Natural killer cell treated with Interleukin-12 subunit alpha and Interleukin-12 subunit beta and Interleukin-15 and Interleukin-18, amount 100 ng/mL, for 72 hours (primary cell): ENCODE results near the gene MYO18A. TPM values are rescaled to one million over a fixed set of nuclear protein-coding genes. Genes with fewer than 3 reads are reported as not detected.
"Not testable (repeated sequence)": the region's sequence is repeated elsewhere in the genome, so short reads cannot be mapped to it uniquely, and the experiment has no call there.

Experiments used
- ATAC-seq, 2 donors: fragments of 150-1000 bp; cut with Tn5 transposase in 1 of 2; sonication (Bioruptor Pico), chemical (Tn5 transposase) in 1 of 2; 2 replicates each; pipeline ENCODE4 v1.10.0; 2021
- DNase-seq: peaks from one replicate; pipeline ENCODE4 v3.0.0; 2022; ENCODE audit warnings: low spot score
- H3K27ac Mint-ChIP-seq, 2 donors: 1 replicate in 1 of 2; 2 replicates in 1 of 2; pipeline ENCODE4 v1.8.0; 2022; ENCODE audit warnings: mixed read lengths in 2 of 2, mild to moderate bottlenecking in 1 of 2, moderate library complexity in 1 of 2
- H3K27me3 Mint-ChIP-seq, 2 donors: 1 replicate in 1 of 2; 2 replicates in 1 of 2; pipeline ENCODE4 v1.8.0; 2022; ENCODE audit warnings: mixed read lengths in 2 of 2
- H3K36me3 Mint-ChIP-seq: one replicate; pipeline ENCODE4 v1.8.0; 2022; ENCODE audit warnings: mixed read lengths
- H3K4me1 Mint-ChIP-seq, 2 donors: 1 replicate in 1 of 2; 2 replicates in 1 of 2; pipeline ENCODE4 v1.8.0; 2022; ENCODE audit warnings: low read depth in 2 of 2, mixed read lengths in 2 of 2, mild to moderate bottlenecking in 1 of 2
- H3K4me3 Mint-ChIP-seq: one replicate; pipeline ENCODE4 v1.8.0; 2022; ENCODE audit warnings: mixed read lengths
- H3K9me3 Mint-ChIP-seq: 2 replicates; pipeline ENCODE4 v1.8.0; 2022; ENCODE audit warnings: mixed read lengths
- total RNA-seq, 2 donors: library from RNA; stranded (reverse); gene quantifications; one replicate each; pipeline ENCODE4 v1.2.3, GENCODE V29; 2022

The MYO18A gene
- total RNA-seq, 2 donors from 2014 or later, result 56.7 to 60.9 TPM

DNA sequence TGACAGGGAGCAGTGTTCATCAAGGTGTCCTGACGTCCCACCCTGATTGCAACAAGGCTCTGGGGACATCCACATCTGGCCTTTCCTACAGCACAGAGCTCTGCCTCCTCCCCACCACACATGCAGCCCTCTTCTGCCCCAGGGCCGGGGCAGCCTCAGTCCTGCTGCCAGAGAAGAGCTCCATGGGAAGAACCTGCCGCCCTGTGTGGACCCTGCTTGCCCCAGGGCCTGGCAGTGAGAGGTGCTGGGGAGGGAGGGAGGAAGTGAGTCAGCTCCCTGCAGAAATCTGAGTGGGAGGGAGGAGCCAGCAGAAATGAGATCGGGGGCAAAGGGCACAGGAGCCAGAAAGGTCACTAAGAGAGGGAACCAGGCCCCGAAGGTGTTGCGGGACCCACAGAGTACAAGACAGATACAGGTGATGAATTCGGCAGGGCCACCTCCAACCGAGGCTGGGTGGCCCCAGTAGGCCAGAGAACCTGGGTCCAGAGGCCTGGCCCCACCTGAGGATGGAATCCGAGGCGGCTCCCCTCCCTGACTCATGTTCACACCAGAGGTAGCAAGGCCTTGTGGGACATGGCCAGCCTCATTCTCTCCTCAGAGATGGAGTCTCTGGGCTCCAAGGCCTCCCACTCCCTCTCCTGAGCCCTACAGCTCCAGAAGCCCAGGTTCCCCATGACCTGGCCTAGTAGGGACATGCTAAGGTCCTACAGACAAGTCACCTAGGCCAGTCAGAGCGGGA lies 24.8 kb downstream of the MYO18A start:
- DNase-seq, result peak; percentile 83
- peaks cover 26 to 31% of the 10 kb centered on the region in 2 donors for H3K4me1 Mint-ChIP-seq

DNA sequence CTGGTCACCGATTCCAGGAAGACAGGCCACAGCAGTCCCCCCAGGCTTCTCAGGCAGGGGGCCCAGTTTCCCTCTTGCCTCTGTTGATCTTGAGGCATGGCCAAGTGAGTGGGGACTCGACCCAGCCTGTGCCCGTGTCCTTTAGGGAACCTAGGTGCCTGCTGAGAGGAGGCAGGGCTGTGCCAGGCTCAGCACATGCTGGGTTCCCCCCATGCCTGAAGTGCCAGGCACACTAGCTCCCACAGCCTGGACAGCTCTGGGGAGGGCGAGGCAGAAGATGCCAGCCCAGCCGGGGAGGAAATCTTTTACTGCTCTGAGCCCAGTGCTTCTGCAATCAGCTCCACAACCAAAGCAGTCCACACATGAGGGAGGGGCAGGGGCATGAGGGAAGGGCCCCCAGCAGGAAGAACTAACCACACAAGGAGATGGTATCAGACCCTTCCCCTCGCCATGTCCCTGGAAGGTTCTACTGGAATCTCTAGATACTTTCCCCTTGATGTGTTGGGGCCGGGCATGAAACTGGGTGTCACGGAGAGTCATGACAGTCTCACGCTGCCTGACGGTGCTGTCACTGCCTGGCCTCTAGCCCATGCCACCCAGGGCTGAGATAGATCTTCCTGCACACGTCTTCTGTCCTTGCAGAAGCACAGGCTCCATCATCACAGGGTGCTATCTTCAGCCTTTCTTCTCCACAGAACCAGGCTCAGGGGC lies 25.5 kb downstream of the MYO18A start:
- DNase-seq (no peak), ATAC-seq (peak; percentile 38 to 63)
- no peaks in the 10 kb centered on the region for H3K27me3 Mint-ChIP-seq
- H3K9me3 Mint-ChIP-seq, result no peaks in the 10 kb centered on the region
- peaks cover 30 to 34% of the 10 kb centered on the region in 2 donors for H3K4me1 Mint-ChIP-seq
- peak overlapping the region; percentile 86 to 95 for H3K27ac Mint-ChIP-seq
- no peaks in the 10 kb centered on the region for H3K36me3 Mint-ChIP-seq
- peak overlapping the region; percentile 75 for H3K4me3 Mint-ChIP-seq

More for the DNA sequence above, 24.8 kb downstream of the MYO18A start:
- Mint-ChIP-seq H3K36me3 (no peaks in the 10 kb centered on the region), H3K9me3 (no peaks in the 10 kb centered on the region), H3K27ac (peak overlapping the region; percentile 86 to 95), H3K4me3 (peak overlapping the region; percentile 75), H3K27me3 (no peaks in the 10 kb centered on the region)
- peak; percentile 92 to 94 for ATAC-seq

DNA sequence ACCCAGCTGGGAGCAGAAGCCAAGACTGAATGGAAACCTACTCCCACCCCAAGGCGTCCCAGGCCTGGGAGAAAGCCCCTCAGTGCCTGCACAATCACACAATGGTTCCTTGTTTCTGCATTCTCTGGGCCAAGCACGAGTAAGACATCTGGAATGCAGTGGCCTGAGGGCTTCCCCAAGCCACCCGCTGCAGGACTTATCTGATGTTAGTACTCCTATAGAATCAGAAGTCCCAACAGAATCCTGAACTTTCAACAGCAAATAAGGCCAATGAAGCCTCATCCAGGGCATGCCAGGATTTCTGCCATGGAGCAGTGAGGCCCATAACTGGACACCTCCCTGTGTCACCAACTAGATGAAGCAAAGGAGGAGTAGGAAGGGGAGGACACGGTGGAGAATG lies 28.6 kb downstream of the MYO18A start:
- H3K4me1 Mint-ChIP-seq, result peaks cover 53% of the 10 kb centered on the region in 2 donors
- peak overlapping the region in 1 of 2 donors; percentile 41 for H3K27ac Mint-ChIP-seq
- DNase-seq, result no peak
- H3K4me3 Mint-ChIP-seq, result no peak overlapping the region
- no peaks in the 10 kb centered on the region for H3K9me3 Mint-ChIP-seq
- H3K36me3 Mint-ChIP-seq, result no peaks in the 10 kb centered on the region
- no peak for ATAC-seq
- H3K27me3 Mint-ChIP-seq, result no peaks in the 10 kb centered on the region

DNA sequence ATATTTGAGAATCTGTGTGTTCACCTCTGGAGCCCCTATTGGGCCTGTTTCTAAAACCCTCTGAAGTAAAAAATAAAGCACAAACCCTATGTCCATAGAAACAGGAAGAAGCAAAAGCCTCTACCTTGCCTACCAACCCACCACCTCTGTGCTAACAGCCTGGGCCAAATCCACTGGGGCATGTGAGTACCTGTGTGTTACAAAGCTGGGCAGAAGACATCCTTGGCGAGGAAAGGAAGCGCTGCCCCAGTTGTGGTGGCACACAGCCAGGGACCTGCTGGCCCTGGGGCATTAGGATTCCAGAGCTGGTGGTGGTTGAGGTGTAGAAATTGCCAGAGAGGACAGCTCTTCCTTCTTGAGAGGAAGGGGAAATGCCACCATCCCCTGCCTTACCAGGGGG lies 30.0 kb downstream of the MYO18A start:
- Mint-ChIP-seq H3K4me1 (peaks cover 57 to 60% of the 10 kb centered on the region in 2 donors), H3K27ac (peak overlapping the region; percentile 79 to 93), H3K4me3 (peak overlapping the region; percentile 86), H3K36me3 (no peaks in the 10 kb centered on the region), H3K9me3 (no peaks in the 10 kb centered on the region), H3K27me3 (no peaks in the 10 kb centered on the region)
- no peak for ATAC-seq
- DNase-seq, result no peak

DNA sequence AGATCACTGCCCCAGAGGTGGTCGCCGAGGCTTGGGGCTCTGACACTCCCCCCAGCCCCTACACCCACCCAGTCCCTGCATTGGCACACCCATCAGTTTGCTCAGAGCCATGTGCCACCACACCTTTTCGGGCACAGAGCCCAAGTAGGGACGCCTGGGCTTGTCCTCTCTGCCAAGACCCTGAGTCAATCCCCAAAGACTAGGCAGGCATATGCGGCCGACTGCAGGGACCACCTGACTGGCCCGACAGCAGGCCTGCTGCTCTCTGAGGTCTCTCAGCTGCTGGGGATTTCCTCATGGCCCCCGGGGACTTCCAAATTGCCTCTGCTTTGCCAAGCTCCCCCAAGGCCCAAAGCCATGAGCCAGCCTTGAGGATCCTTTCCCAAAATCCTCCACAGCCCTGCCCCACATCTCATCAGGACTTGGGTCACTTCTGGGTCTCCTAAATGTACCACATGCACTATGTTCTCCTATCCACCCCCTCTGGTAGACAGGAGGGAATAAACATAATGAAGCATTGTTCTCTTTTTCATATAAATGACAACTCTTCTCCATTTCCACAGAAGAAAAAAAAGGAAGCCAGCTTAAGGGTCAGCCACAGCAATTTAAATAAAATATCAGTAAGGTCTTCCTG lies 30.6 kb downstream of the MYO18A start:
- peak overlapping the region; percentile 86 for H3K4me3 Mint-ChIP-seq
- H3K27me3 Mint-ChIP-seq, result no peaks in the 10 kb centered on the region
- H3K4me1 Mint-ChIP-seq, result peaks cover 53 to 56% of the 10 kb centered on the region in 2 donors
- no peaks in the 10 kb centered on the region for H3K9me3 Mint-ChIP-seq
- DNase-seq, result no peak
- H3K27ac Mint-ChIP-seq, result peak overlapping the region; percentile 79 to 93
- no peak for ATAC-seq
- no peaks in the 10 kb centered on the region for H3K36me3 Mint-ChIP-seq

DNA sequence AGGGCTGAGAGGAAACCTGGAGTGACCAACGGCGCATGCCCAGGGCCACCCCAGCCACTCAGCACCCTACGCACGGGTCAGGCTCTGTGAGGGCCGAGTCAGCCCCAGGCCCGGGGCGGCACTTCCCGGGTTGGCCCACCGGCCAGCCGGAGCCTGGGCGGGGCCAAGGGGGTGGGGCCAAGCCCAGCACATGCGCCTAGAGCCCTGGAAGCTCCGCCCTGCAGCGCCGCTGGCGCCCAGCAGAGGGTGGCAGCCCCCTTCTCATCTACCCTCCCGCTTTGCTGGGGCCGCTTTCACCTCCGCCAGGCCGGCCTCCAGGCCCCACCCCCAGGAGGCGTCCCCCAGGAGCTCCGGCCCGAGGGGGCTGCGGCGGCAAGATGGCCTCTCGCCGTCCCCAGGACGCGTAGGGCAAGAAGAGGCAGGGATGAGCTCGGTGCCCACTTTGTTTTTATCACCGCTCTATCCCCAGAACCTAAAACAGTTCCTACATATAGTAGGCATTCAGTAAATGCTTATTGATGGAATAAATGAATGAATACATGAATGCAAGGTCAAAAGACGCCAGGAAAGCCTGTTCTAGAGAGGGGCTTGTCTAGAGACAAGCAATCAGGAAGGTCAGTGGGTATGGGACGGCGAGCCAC lies 31.3 kb downstream of the MYO18A start:
- DNase-seq (peak; percentile 97), ATAC-seq (peak; percentile 98)
- Mint-ChIP-seq H3K27ac (peak overlapping the region; percentile 79 to 93), H3K27me3 (no peaks in the 10 kb centered on the region), H3K4me1 (peaks cover 52 to 58% of the 10 kb centered on the region in 2 donors), H3K36me3 (no peaks in the 10 kb centered on the region), H3K4me3 (peak overlapping the region; percentile 86), H3K9me3 (no peaks in the 10 kb centered on the region)

DNA sequence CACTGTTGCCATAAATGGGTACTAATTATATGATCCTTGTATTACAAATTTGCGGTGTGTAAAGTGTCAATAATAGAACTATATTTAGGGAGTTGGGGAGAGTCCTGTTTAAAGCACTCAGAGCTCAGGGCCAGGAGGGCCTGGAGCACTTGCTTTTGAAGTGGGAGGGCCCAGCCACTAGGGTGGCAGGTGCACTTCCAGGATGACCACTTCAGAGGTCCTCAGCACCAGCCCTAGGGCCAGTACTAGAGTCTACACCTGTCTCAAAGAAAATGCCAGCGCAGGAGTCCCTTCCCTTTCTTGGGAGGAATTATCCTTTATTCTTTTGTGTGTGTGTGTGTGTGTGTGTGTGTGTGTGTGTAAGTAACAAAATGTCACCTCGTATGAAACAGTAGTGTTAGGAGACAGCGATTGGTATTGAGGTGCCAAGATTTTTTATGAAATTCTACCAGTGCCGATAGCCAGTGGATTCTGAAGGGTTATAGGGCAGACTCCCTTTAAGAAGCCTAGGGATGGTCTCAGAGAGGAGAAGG lies 31.9 kb downstream of the MYO18A start:
- DNase-seq, result no peak
- H3K4me1 Mint-ChIP-seq, result peaks cover 50 to 57% of the 10 kb centered on the region in 2 donors
- H3K4me3 Mint-ChIP-seq, result peak overlapping the region; percentile 75
- H3K9me3 Mint-ChIP-seq, result no peaks in the 10 kb centered on the region
- H3K27ac Mint-ChIP-seq, result peak overlapping the region; percentile 79 to 93
- H3K27me3 Mint-ChIP-seq, result no peaks in the 10 kb centered on the region
- H3K36me3 Mint-ChIP-seq, result no peaks in the 10 kb centered on the region
- no peak for ATAC-seq

DNA sequence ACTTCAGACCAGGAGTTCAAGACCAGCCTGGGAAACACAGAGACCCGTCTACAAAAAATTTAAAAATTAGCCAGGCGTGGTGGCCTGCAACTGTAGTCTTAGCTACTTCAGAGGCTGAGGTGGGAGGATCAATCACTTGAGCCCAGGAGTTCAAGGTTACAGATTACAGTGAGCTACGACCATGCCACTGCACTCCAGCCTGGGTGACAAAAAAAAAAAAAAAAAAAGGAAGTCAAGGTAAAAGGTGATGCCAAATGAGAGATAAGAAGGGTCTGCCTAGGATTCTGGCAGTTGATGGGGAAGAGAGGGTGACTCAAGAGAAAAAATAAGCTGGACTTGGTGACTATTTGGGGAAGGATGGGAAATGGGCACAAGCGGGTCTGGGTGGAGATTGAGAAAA lies 32.5 kb downstream of the MYO18A start:
- Mint-ChIP-seq H3K9me3 (no peaks in the 10 kb centered on the region), H3K27me3 (no peaks in the 10 kb centered on the region), H3K4me1 (peaks cover 50 to 57% of the 10 kb centered on the region in 2 donors), H3K4me3 (peak overlapping the region; percentile 59), H3K36me3 (no peaks in the 10 kb centered on the region), H3K27ac (peak overlapping the region; percentile 79 to 93)
- DNase-seq, result no peak
- no peak for ATAC-seq

DNA sequence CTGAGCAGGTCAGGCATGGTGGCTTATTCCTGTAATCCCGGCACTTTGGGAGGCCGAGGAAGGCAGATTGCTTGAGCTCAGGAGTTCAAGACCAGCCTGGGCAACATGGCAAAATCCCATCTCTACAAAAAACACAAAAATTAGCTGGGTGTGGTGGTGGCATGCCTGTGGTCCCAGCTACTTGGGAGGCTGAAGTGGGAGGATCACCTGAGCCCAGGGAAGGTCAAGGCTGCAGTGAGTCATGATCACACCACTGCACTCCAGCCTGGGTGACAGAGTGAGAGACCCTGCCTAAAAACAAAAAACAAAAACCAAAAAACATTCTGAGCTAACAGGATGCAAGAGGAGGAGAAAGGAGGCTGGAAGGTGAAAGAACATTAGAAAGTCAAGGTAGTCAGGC lies 33.0 kb downstream of the MYO18A start:
- Mint-ChIP-seq H3K27ac (peak overlapping the region; percentile 79 to 93), H3K4me1 (peaks cover 51 to 57% of the 10 kb centered on the region in 2 donors), H3K4me3 (peak overlapping the region; percentile 59)
- DNase-seq, ATAC-seq, H3K9me3 Mint-ChIP-seq, H3K27me3 Mint-ChIP-seq, H3K36me3 Mint-ChIP-seq: not testable (repeated sequence)

DNA sequence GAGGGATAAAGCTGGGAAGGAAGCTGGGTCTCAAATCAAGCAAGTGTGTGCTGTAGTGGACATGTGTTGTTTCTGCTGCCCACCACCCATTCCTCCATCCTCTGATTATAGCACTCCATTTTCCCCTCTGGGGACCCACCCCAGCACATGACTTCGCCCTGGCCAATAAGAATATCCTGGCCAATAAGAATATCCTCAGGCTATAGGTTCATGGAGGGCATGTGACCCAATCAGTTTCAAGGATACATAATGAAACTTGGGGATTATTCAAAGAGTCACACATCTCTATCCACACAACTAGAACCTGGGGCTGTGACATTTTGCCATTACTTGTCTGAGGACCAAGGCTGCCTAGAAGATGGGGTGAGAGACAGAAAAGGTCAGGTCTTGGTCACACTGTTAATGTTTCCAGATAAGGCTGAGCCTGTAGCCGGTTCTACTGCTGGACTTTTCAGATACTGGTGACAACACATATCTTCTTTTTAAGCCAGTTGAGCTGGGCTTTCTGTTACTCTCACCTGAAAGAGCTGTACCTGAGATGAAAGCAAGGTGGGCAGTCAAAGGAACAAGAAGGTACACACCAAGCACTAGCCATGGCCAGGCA lies 33.7 kb downstream of the MYO18A start:
- Mint-ChIP-seq H3K36me3 (no peaks in the 10 kb centered on the region), H3K9me3 (no peaks in the 10 kb centered on the region), H3K4me3 (peak overlapping the region; percentile 16), H3K27ac (peak overlapping the region; percentile 79 to 93), H3K27me3 (no peaks in the 10 kb centered on the region), H3K4me1 (peaks cover 55 to 60% of the 10 kb centered on the region in 2 donors)
- ATAC-seq, result no peak
- DNase-seq, result no peak

DNA sequence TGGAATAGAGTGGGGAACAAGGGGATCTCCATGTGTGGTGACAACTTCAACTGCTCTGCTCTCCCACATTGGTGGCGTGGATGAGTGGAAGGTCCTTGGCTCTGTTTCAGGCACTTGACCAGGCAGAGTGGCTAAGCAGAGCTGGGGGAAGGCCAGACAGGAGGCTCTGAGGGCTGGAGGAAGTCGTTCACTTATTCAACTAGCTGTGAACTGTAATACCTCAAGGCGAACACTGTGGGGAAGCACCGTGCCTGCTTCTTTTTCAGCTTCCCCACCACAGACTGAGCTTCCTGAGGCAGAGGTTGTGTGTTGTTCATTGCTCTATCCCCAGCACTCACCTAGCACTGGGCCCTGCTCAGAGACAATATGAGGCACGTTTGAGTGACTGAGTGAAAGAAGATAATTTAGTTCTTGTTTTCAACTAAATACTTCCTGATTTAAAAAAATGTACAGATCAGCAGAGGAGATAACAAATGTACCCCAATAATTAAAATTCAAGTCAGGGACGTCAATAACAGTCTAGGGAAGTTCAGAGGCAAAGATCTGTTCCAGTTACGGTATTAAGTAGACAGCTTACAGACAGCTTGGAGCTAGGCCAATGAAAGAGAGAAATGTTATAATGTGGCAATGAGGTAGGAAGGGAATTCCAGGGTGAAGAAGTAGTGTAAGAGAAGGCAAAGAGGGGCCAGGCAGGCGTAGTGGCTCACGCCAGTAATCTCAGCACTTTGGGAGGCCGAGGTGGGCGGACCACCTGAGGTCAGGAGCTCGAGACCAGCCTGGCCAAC lies 34.7 kb downstream of the MYO18A start:
- peak overlapping the region; percentile 71 to 94 for H3K27ac Mint-ChIP-seq
- H3K27me3 Mint-ChIP-seq, result no peaks in the 10 kb centered on the region
- ATAC-seq, result peak; percentile 53 to 60
- DNase-seq, result peak; percentile 84
- H3K4me3 Mint-ChIP-seq, result peak overlapping the region; percentile 48
- H3K36me3 Mint-ChIP-seq, result no peaks in the 10 kb centered on the region
- no peaks in the 10 kb centered on the region for H3K9me3 Mint-ChIP-seq
- H3K4me1 Mint-ChIP-seq, result peaks cover 62 to 70% of the 10 kb centered on the region in 2 donors

DNA sequence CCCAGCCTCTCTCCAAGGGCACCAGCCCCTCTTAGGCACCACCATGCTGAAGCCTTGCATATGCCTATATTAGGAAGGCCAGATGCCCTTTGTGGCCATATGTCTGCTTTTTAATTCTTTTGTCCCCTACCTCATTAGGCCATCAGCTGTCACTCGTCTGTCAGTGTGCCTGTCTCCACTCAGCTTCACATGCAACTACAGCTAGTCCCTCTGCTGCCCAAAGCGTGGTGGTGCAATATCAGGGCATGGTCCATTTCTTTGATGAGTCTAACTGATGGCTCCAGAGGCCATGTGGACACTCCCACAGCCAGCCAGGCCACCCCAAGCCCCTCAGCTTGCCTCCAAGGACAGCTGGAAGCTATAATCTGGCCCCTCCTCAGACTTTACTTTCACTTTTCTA lies 36.3 kb downstream of the MYO18A start:
- ATAC-seq (no peak), DNase-seq (no peak)
- H3K9me3 Mint-ChIP-seq, result no peaks in the 10 kb centered on the region
- H3K36me3 Mint-ChIP-seq, result no peaks in the 10 kb centered on the region
- H3K4me1 Mint-ChIP-seq, result peaks cover 66% of the 10 kb centered on the region in 2 donors
- no peaks in the 10 kb centered on the region for H3K27me3 Mint-ChIP-seq
- peak overlapping the region; percentile 32 for H3K4me3 Mint-ChIP-seq
- peak overlapping the region; percentile 57 to 97 for H3K27ac Mint-ChIP-seq
